GM18909 (cell line): ENCODE measurements around the gene ANKRD23.
"Not testable (repeated sequence)": the region's sequence is repeated elsewhere in the genome, so short reads cannot be mapped to it uniquely, and the experiment has no call there.

Experiments
- ATAC-seq: cut with Tn5 transposase; IDR thresholded peaks from one replicate; pipeline ENCODE4 v1.9.1; 2021; ENCODE audit warnings: mild to moderate bottlenecking; ENCODE audit not compliant: unreplicated experiment, poor library complexity

Gene ANKRD23

GRCh38 chr2:96865654-96866053 lies 21.8 kb upstream of the ANKRD23 start:
- ATAC-seq: no peak

- ATAC-seq: no peak
Measured at GRCh38 chr2:96864343-96865091, 20.7 kb upstream of the ANKRD23 start.

- ATAC-seq: no peak
Measured at GRCh38 chr2:96863575-96864342, 19.9 kb upstream of the ANKRD23 start.

- not testable (repeated sequence) for ATAC-seq
Measured at GRCh38 chr2:96863056-96863455, 19.2 kb upstream of the ANKRD23 start.

- ATAC-seq: no peak
Measured at GRCh38 chr2:96861074-96861473, 17.3 kb upstream of the ANKRD23 start.

GRCh38 chr2:96860065-96861029 lies 16.5 kb upstream of the ANKRD23 start:
- ATAC-seq: no peak

GRCh38 chr2:96859681-96860064 lies 15.9 kb upstream of the ANKRD23 start:
- no peak for ATAC-seq

- no peak for ATAC-seq
Measured at GRCh38 chr2:96859099-96859649, 15.4 kb upstream of the ANKRD23 start.

- ATAC-seq: peak; percentile 90
Measured at GRCh38 chr2:96857667-96858372, 14.0 kb upstream of the ANKRD23 start, which contains the start of gene ANKRD39. Gene ANKRD39 (minus strand): TSS chr2:96858016. CDS start chr2:96857987, 29 bp downstream.

GRCh38 chr2:96856776-96857666 lies 13.2 kb upstream of the ANKRD23 start:
- ATAC-seq: peak; percentile 27

GRCh38 chr2:96853321-96853720 lies 9.5 kb upstream of the ANKRD23 start:
- no peak for ATAC-seq

- no peak for ATAC-seq
Measured at GRCh38 chr2:96852667-96853066, 8.8 kb upstream of the ANKRD23 start.

- ATAC-seq: no peak
Measured at GRCh38 chr2:96848264-96848663, 4.4 kb upstream of the ANKRD23 start.

- no peak for ATAC-seq
Measured at GRCh38 chr2:96847586-96847985, 3.8 kb upstream of the ANKRD23 start.

GRCh38 chr2:96846825-96847224 lies 3.0 kb upstream of the ANKRD23 start:
- no peak for ATAC-seq

- ATAC-seq: no peak
Measured at GRCh38 chr2:96844405-96844808, 586 bp upstream of the ANKRD23 start.

- no peak for ATAC-seq
Measured at GRCh38 chr2:96842600-96842999, 1.2 kb downstream of the ANKRD23 start.

GRCh38 chr2:96841701-96842495 lies 1.9 kb downstream of the ANKRD23 start:
- no peak for ATAC-seq
